HepG2 (cell line): ENCODE measurements around the gene DNPEP. TPM values are rescaled to one million over a fixed set of nuclear protein-coding genes. Genes with fewer than 3 reads are reported as not detected.

Experiments used
- FOXA1 ChIP-seq, 2 experiments: fragments of 450-650 bp in 1 of 2; sonication (generic) in 1 of 2; formaldehyde crosslinking in 1 of 2; IDR thresholded peaks; 2 replicates each; pipeline versions ENCODE4 v1.4.0 to v1.6.1; 2016 to 2020; ENCODE audit warnings: missing genetic modification reagents in 1 of 2
- HHEX ChIP-seq: IDR thresholded peaks from 2 replicates; pipeline ENCODE4 v1.6.1; 2016; ENCODE audit warnings: control low read depth
- MBD4 ChIP-seq: IDR thresholded peaks from 2 replicates; pipeline ENCODE4 v1.6.1; 2012; ENCODE audit warnings: low read length, inconsistent platforms, borderline replicate concordance
- MIXL1 ChIP-seq: IDR thresholded peaks from 2 replicates; pipeline ENCODE4 v1.6.1; 2016
- PAWR ChIP-seq: sonication (generic); formaldehyde crosslinking; IDR thresholded peaks from 2 replicates; pipeline ENCODE4 v1.4.0; 2020; ENCODE audit warnings: missing genetic modification reagents, mild to moderate bottlenecking, borderline replicate concordance
- PITX1 ChIP-seq: sonication (generic); formaldehyde crosslinking; IDR thresholded peaks from 2 replicates; pipeline ENCODE4 v1.5.1; 2020; ENCODE audit warnings: mild to moderate bottlenecking, missing genetic modification reagents
- SMYD3 ChIP-seq: sonication (generic); formaldehyde crosslinking; IDR thresholded peaks from 2 replicates; pipeline ENCODE4 v1.8.1; 2023; ENCODE audit warnings: mild to moderate bottlenecking, missing genetic modification reagents
- SP1 ChIP-seq, 2 experiments: fragments of 450-650 bp in 1 of 2; sonication (generic) in 1 of 2; formaldehyde crosslinking in 1 of 2; IDR thresholded peaks; 2 replicates each; pipeline versions ENCODE4 v1.4.0 to v1.6.1; 2016 to 2020; ENCODE audit warnings: missing genetic modification reagents in 1 of 2
- YY1 ChIP-seq: IDR thresholded peaks from 2 replicates; pipeline ENCODE4 v1.6.1; 2011; ENCODE audit warnings: low read length, low read depth, moderate library complexity, mild to moderate bottlenecking; ENCODE audit not compliant: insufficient read depth, insufficient replicate concordance
- ZNF121 ChIP-seq: sonication (generic); formaldehyde crosslinking; IDR thresholded peaks from 2 replicates; pipeline ENCODE4 v1.5.0; 2020; ENCODE audit warnings: mild to moderate bottlenecking, missing genetic modification reagents
- ZNF343 ChIP-seq: sonication (generic); formaldehyde crosslinking; IDR thresholded peaks from 2 replicates; pipeline ENCODE4 v1.4.0; 2020; ENCODE audit warnings: mild to moderate bottlenecking, missing genetic modification reagents
- ZNF407 ChIP-seq: sonication (generic); formaldehyde crosslinking; IDR thresholded peaks from one replicate; pipeline ENCODE4 v1.5.1; 2020; ENCODE audit warnings: mild to moderate bottlenecking, missing genetic modification reagents; ENCODE audit errors: not compliant biosample characterization
- ZNF460 ChIP-seq: sonication (generic); formaldehyde crosslinking; IDR thresholded peaks from 2 replicates; pipeline ENCODE4 v1.5.1; 2020; ENCODE audit warnings: missing genetic modification reagents, mild to moderate bottlenecking, borderline replicate concordance
- ZNF574 ChIP-seq: sonication (generic); formaldehyde crosslinking; IDR thresholded peaks from 2 replicates; pipeline ENCODE4 v1.4.0; 2020; ENCODE audit warnings: missing genetic modification reagents
- polyA plus RNA-seq, 8 experiments: library from polyadenylated mRNA; depleted of rRNA in 3 of 8; stranded (reverse) in 7 of 8; unstranded in 1 of 8; fragments of >200 nt; fragmentation: Illumina TruSeq in 4 of 8; extraction: Trizol in 4 of 8; gene quantifications; 2 replicates each; pipeline versions ENCODE4 v1.2.1 to v1.2.3, GENCODE V29; 2011 to 2016; ENCODE audit warnings: low read depth in 4 of 8, missing spikeins in 1 of 8, mixed read lengths in 1 of 8; ENCODE audit not compliant: insufficient read depth in 1 of 8
- total RNA-seq, 5 experiments: library from RNA; depleted of rRNA; stranded (reverse); fragments of >200 nt; fragmentation: Illumina TruSeq; extraction: Trizol; gene quantifications; 2 replicates each; pipeline ENCODE4 v1.2.3, GENCODE V29; 2016; ENCODE audit warnings: low read depth in 1 of 5
- TF ChIP-seq, protein P1 (sequence below): IDR thresholded peaks from 2 replicates; pipeline ENCODE4 v1.6.1; 2016; ENCODE audit warnings: mild to moderate bottlenecking, missing biosample characterization, missing genetic modification reagents
- TF ChIP-seq, protein P2 (sequence below): sonication (generic); formaldehyde crosslinking; IDR thresholded peaks from 2 replicates; pipeline ENCODE4 v1.4.0; 2020; ENCODE audit warnings: missing genetic modification reagents

Gene DNPEP
- total and polyA plus RNA-seq, 2 of the 13 experiments (the other 11 are each of a cell fraction or from before 2014, with no cell fraction given) = 104 to 109 TPM

DNA sequence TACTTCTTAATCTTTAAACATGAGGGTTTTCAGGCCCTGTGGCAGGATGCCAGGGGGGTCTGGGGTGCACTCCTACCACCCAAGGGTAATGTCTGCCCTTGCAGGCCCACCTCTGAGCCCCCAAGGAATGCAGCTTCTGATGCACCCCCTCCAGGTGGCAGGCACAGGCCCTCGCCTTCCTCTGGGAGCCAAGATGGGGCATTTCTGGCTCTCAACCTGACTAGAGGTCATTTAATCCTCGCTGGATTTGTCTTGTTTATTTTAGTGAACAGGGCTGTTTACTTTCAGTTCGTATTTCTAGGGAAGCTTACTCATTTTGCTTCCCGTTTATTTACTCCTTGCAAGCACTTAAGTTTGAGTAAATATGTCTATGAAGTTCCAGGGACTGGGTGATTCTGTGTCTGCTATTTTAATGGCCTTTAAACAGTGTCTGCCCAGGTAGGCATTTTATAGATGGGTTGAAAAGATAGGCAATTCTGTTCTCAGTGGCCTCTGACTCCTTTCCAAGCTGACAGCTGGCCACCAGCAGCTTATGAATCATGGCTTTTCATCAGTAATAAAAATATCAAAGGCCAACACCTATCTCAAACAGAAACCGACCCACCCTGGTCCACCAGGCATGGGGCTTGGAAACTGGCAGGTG is 11.1 kb upstream of the DNPEP start (continued):
- TF ChIP-seq ZNF343 (CRISPR knock-in tag) (no peak), HHEX (CRISPR knock-in tag) (peak; percentile 97), ZNF407 (CRISPR knock-in tag) (no peak), ZNF574 (no peak), SMYD3 (CRISPR knock-in tag) (no peak), ZNF121 (no peak), YY1 (no peak), MIXL1 (no peak), ZNF460 (CRISPR knock-in tag) (no peak), PAWR (CRISPR knock-in tag) (no peak), FOXA1 (IDR thresholded peaks at IDR 0.05) (peak; percentile 93), FOXA1 (CRISPR knock-in tag; IDR thresholded peaks at IDR 0.05) (peak; percentile 84), MBD4 (peak; percentile 80; the same call in 1 of the 2 replicates), SP1 (IDR thresholded peaks at IDR 0.05) (no peak), SP1 (CRISPR knock-in tag; IDR thresholded peaks at IDR 0.05) (no peak), PITX1 (peak; percentile 85)
- TF ChIP-seq, protein P1, sequence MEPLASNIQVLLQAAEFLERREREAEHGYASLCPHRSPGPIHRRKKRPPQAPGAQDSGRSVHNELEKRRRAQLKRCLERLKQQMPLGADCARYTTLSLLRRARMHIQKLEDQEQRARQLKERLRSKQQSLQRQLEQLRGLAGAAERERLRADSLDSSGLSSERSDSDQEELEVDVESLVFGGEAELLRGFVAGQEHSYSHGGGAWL (CRISPR knock-in tag) = no peak
- TF ChIP-seq, protein P2, sequence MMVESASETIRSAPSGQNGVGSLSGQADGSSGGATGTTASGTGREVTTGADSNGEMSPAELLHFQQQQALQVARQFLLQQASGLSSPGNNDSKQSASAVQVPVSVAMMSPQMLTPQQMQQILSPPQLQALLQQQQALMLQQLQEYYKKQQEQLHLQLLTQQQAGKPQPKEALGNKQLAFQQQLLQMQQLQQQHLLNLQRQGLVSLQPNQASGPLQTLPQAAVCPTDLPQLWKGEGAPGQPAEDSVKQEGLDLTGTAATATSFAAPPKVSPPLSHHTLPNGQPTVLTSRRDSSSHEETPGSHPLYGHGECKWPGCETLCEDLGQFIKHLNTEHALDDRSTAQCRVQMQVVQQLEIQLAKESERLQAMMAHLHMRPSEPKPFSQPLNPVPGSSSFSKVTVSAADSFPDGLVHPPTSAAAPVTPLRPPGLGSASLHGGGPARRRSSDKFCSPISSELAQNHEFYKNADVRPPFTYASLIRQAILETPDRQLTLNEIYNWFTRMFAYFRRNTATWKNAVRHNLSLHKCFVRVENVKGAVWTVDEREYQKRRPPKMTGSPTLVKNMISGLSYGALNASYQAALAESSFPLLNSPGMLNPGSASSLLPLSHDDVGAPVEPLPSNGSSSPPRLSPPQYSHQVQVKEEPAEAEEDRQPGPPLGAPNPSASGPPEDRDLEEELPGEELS = peak; percentile 72; the same call in 1 of the 2 replicates
